GM12878 (cell line): Measurements from ENCODE around the gene AKAP12. TPM values are rescaled to one million over a fixed set of nuclear protein-coding genes. Genes with fewer than 3 reads are reported as not detected.

Source experiments
- ATAC-seq: fragments of 200-7000 bp; cut with Tn5 transposase; 3 replicates; pipeline ENCODE4 v1.9.1; 2020; ENCODE audit warnings: mild to moderate bottlenecking, moderate library complexity
- BruUV-seq: library from RNA; stranded (reverse); fragments of 400-500 nt; replicated peaks from 2 replicates; lab custom pipeline; 2021; lab: Mats Ljungman, UMichigan
- CTCF ChIA-PET: fragments of 300-600 bp; sonication (Branson Sonifier 250); formaldehyde crosslinking; extraction: SDS; loops from one replicate; lab custom pipeline; 2021; ENCODE audit warnings: inconsistent platforms; lab: Yijun Ruan, JAX
- POLR2A ChIA-PET: fragments of 350-600 bp; formaldehyde crosslinking; extraction: SDS; loops from one replicate; lab custom pipeline; 2021; ENCODE audit warnings: inconsistent platforms; lab: Charles Lee
- RAD21 ChIA-PET: fragments of 300-600 bp; sonication (Branson Sonifier 250); formaldehyde crosslinking; loops from one replicate; lab custom pipeline; 2023; ENCODE audit warnings: antibody characterized with exemption; ENCODE audit not compliant: unreplicated experiment; lab: Charles Lee
- SMC1A ChIA-PET: fragments of 300-600 bp; sonication (Branson Sonifier 250); formaldehyde crosslinking; loops from one replicate; lab custom pipeline; 2023; ENCODE audit not compliant: unreplicated experiment, uncharacterized antibody; lab: Charles Lee
- DNase-seq: peaks from one replicate; pipeline ENCODE4 v3.0.0-alpha.2; 2011; ENCODE audit warnings: low read depth, low spot score
- FAIRE-seq: peaks from 3 replicates; lab custom pipeline; 2011; peaks lifted over from hg19 to GRCh38; lab: Jason Lieb, UNC
- H2AFZ ChIP-seq: 2 replicates; pipeline ENCODE4 v1.6.0; 2011; ENCODE audit warnings: low read depth, low read length, control low read depth; ENCODE audit not compliant: control insufficient read depth
- H3K27ac ChIP-seq: 2 replicates; pipeline ENCODE4 v1.5.1; 2011; ENCODE audit warnings: control low read depth; ENCODE audit not compliant: control insufficient read depth, insufficient read depth
- H3K27me3 ChIP-seq, 2 experiments: replicated peaks in 1 of 2; 2 replicates each; pipeline versions ENCODE4 v1.6.0 to v1.6.1; 2011; ENCODE audit warnings: low read length in 1 of 2; ENCODE audit not compliant: control insufficient read depth in 2 of 2, insufficient read depth in 2 of 2
- H3K36me3 ChIP-seq, 2 experiments: 2 replicates each; pipeline ENCODE4 v1.5.1; 2011; ENCODE audit warnings: low read length in 1 of 2; ENCODE audit not compliant: control insufficient read depth in 2 of 2, insufficient read depth in 2 of 2
- H3K4me1 ChIP-seq: 2 replicates; pipeline ENCODE4 v1.6.1; 2011; ENCODE audit warnings: mild to moderate bottlenecking, low read length, moderate library complexity, mixed read lengths; ENCODE audit not compliant: control insufficient read depth, insufficient read depth
- H3K4me2 ChIP-seq: 2 replicates; pipeline ENCODE4 v1.6.0; 2011; ENCODE audit warnings: control low read depth; ENCODE audit not compliant: control insufficient read depth, insufficient read depth
- H3K4me3 ChIP-seq: fragments of 200-600 bp; sonication (generic); 2 replicates; pipeline ENCODE4 v1.5.1; 2016
- H3K79me2 ChIP-seq: 2 replicates; pipeline ENCODE4 v1.6.0; 2011; ENCODE audit warnings: low read length; ENCODE audit not compliant: control insufficient read depth, insufficient read depth
- H3K9ac ChIP-seq: 2 replicates; pipeline ENCODE4 v1.8.0; 2011; ENCODE audit warnings: low read length, control low read depth, mixed read lengths; ENCODE audit not compliant: control insufficient read depth, insufficient read depth
- H3K9me3 ChIP-seq: replicated peaks from 3 replicates; pipeline ENCODE4 v1.5.1; 2011; ENCODE audit warnings: mild to moderate bottlenecking, low read length; ENCODE audit not compliant: control insufficient read depth, insufficient read depth
- H4K20me1 ChIP-seq: 2 replicates; pipeline ENCODE4 v1.6.0; 2011; ENCODE audit not compliant: control insufficient read depth, insufficient read depth
- ASH2L ChIP-seq: fragments of 300-600, 200-600 bp; sonication (generic); IDR thresholded peaks from 2 replicates; pipeline ENCODE4 v1.6.1; 2017; ENCODE audit warnings: low read depth, mild to moderate bottlenecking, borderline replicate concordance
- CBX5 ChIP-seq: sonication (generic); IDR thresholded peaks from 2 replicates; pipeline ENCODE4 v1.6.1; 2016; ENCODE audit warnings: low read depth, moderate library complexity, mild to moderate bottlenecking, inconsistent platforms
- EGR1 ChIP-seq, 2 experiments: IDR thresholded peaks; 1 replicate in 1 of 2; 2 replicates in 1 of 2; pipeline ENCODE4 v1.6.1; 2011 to 2012; ENCODE audit warnings: low read depth in 2 of 2, low read length in 2 of 2, borderline replicate concordance in 1 of 2, mild to moderate bottlenecking in 1 of 2, moderate library complexity in 1 of 2
- FOXM1 ChIP-seq: IDR thresholded peaks from 2 replicates; pipeline ENCODE4 v1.6.1; 2012; ENCODE audit warnings: low read depth, mild to moderate bottlenecking, inconsistent platforms, low read length, moderate library complexity
- HCFC1 ChIP-seq: fragments of 150-350 bp; IDR thresholded peaks from 2 replicates; pipeline ENCODE4 v1.6.1; 2014; ENCODE audit warnings: low read length
- HDAC2 ChIP-seq: fragments of 200-600 bp; sonication (generic); IDR thresholded peaks from 2 replicates; pipeline ENCODE4 v1.6.1; 2017
- LARP7 ChIP-seq: fragments of 450-650 bp; IDR thresholded peaks from 2 replicates; pipeline ENCODE4 v1.6.1; 2017; ENCODE audit warnings: mild to moderate bottlenecking
- MTA3 ChIP-seq: IDR thresholded peaks from 2 replicates; pipeline ENCODE4 v1.6.1; 2012; ENCODE audit warnings: low read length, inconsistent platforms, borderline replicate concordance
- RAD51 ChIP-seq: fragments of 450-650 bp; IDR thresholded peaks from 2 replicates; pipeline ENCODE4 v1.6.1; 2016; ENCODE audit warnings: moderate library complexity, mild to moderate bottlenecking, inconsistent platforms
- SIN3A ChIP-seq: IDR thresholded peaks from 2 replicates; pipeline ENCODE4 v1.6.1; 2012; ENCODE audit warnings: low read depth, low read length, improper control_type of control experiment
- SMAD1 ChIP-seq: fragments of 450-650 bp; IDR thresholded peaks from 2 replicates; pipeline ENCODE4 v1.6.1; 2018; ENCODE audit warnings: mild to moderate bottlenecking, low read depth; ENCODE audit not compliant: partially characterized antibody
- SRF ChIP-seq, 2 experiments: IDR thresholded peaks; 2 replicates each; pipeline ENCODE4 v1.6.1; 2011; ENCODE audit warnings: low read depth in 2 of 2, low read length in 2 of 2, mild to moderate bottlenecking in 1 of 2, moderate library complexity in 1 of 2
- WGBS: methylation state at CpG from one replicate; pipeline ENCODE4 v1.1.6; 2016; ENCODE audit warnings: low lambda C conversion rate; ENCODE audit not compliant: insufficient replicate concordance, insufficient coverage; ENCODE audit errors: missing lambda C conversion rate; 5-methylcytosine and 5-hydroxymethylcytosine counted together
- in situ Hi-C: fragments of 300-500 bp; cut with MboI; formaldehyde crosslinking; loops from 9 replicates; pipeline ENCODE4 v1.14.3; 2018; ENCODE audit warnings: mixed read lengths
- intact Hi-C: fragments of 100-400 bp; cut with micrococcal nuclease; formaldehyde crosslinking; loops from one replicate; pipeline ENCODE4 v1.14.2; 2022; ENCODE audit not compliant: unreplicated experiment
- polyA plus RNA-seq, 11 experiments: library from polyadenylated mRNA; depleted of rRNA in 4 of 11; unstranded in 6 of 11; stranded (reverse) in 5 of 11; fragments of >200 nt; fragmentation: Nextera tagmentation in 4 of 11; fragmentation: Illumina TruSeq in 1 of 11; extraction: Ambion mirVana in 4 of 11; extraction: Trizol in 1 of 11; gene quantifications; 1 replicate in 1 of 11; 2 replicates in 10 of 11; pipeline versions ENCODE4 v1.2.1 to v1.2.3, GENCODE V29; 2011 to 2016; ENCODE audit warnings: inconsistent platforms in 2 of 11, missing spikeins in 2 of 11, low read depth in 1 of 11
- total RNA-seq, 4 experiments: library from RNA; depleted of rRNA in 3 of 4; stranded (reverse); fragments of >200 nt in 3 of 4; fragmentation: Illumina TruSeq in 1 of 4; extraction: Trizol in 1 of 4; gene quantifications; 2 replicates each; pipeline versions ENCODE4 v1.2.1 to v1.2.3, GENCODE V29; 2013 to 2021
- TF ChIP-seq, protein P1 (sequence below): fragments of 450-650 bp; formaldehyde crosslinking; IDR thresholded peaks from 2 replicates; pipeline ENCODE4 v1.4.0; 2020; ENCODE audit warnings: mild to moderate bottlenecking, moderate library complexity
- TF ChIP-seq, protein P2 (sequence below): IDR thresholded peaks from 2 replicates; pipeline ENCODE4 v1.6.1; 2012; ENCODE audit warnings: low read depth, low read length, improper control_type of control experiment
- TF ChIP-seq, protein P3 (sequence below): fragments of 450-650 bp; IDR thresholded peaks from 2 replicates; pipeline ENCODE4 v1.6.1; 2016; ENCODE audit warnings: mild to moderate bottlenecking
- TF ChIP-seq, protein P4 (sequence below): fragments of 150-350 bp; IDR thresholded peaks from 2 replicates; pipeline ENCODE4 v1.6.1; 2016; ENCODE audit warnings: low read depth, low read length

Gene AKAP12
- total and polyA plus RNA-seq, 10 of the 15 experiments (the other 5 are each of a cell fraction or from before 2014, with no cell fraction given): under 0.01 to 0.72 (median 0.06) TPM; not detected in 4

DNA sequence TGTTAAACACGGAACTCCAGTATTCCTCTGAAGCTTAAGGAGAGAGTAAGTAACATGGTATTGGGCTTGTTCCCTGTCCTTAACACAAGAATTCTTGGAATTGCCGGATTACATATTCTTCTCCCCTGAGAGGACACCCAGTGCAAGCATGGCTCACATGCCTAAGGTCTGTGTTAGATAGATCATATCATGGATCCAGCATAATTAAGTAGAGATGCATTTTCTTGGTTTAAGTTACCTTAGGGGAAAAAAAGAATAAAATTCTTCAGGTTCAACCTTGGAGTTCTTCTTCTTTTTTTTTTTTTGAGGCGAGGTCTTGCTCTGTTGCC lies 53.9 kb downstream of the AKAP12 start (continued):
- TF ChIP-seq LARP7 (no peak), SIN3A (no peak), ASH2L (no peak)

DNA sequence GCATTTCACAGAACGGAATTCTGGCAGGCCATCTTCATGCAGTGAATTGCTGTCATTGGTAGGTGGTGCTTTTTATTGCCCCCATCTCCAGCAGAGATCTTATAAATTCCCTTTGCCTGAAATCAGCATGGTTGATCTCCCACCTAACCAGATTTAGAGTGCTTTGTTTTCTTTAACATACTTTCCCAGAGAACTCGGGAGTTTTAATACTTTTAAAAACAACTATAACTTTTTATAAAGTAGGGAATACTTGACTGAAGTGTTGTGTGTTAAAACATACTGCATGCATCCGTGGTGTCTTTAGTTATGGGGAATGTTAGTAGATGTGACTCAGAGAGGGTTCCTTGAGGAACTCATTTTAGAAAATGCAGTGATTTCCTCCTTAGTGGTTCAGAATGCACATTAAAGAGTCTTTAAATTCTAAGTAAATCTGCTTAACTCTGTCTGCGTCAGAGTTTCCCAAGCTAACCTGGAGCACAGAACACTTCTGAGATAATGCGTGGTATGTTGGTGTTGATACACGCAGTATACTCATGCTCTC lies 54.9 kb downstream of the AKAP12 start:
- Histone ChIP-seq H3K36me3 (no peaks in the 10 kb centered on the region), H3K27me3 (peaks cover 2 to 3% of the 10 kb centered on the region in 2 experiments; a peak in 2 of 4 replicates), H3K4me3 (no peak overlapping the region), H3K79me2 (no peaks in the 10 kb centered on the region), H3K4me1 (no peaks in the 10 kb centered on the region), H2AFZ (no peak overlapping the region), H3K4me2 (no peak overlapping the region), H3K9ac (no peak overlapping the region), H4K20me1 (no peaks in the 10 kb centered on the region; the same call in 1 of the 2 replicates), H3K27ac (no peak overlapping the region), H3K9me3 (no peaks in the 10 kb centered on the region; the same call in 2 of the 3 replicates)
- ChIA-PET CTCF (interaction anchor here (1.4 to 1.7 kb wide), 2 partner anchors 10 to 30 kb away, joined by 3 to 5 read pairs; no protein-coding TSS in a partner anchor), SMC1A (no interaction called here), POLR2A (no interaction called here), RAD21 (no interaction called here)
- no peak for FAIRE-seq
- intact Hi-C loops (no loop called here), in situ Hi-C loops (no loop called here)
- no peak for ATAC-seq
- 47% methylated on average over 6 of the region's 6 CpGs for WGBS
- DNase-seq: no peak
- no TSS peak for BruUV-seq
- no peak for TF ChIP-seq LARP7
- TF ChIP-seq, protein P1, sequence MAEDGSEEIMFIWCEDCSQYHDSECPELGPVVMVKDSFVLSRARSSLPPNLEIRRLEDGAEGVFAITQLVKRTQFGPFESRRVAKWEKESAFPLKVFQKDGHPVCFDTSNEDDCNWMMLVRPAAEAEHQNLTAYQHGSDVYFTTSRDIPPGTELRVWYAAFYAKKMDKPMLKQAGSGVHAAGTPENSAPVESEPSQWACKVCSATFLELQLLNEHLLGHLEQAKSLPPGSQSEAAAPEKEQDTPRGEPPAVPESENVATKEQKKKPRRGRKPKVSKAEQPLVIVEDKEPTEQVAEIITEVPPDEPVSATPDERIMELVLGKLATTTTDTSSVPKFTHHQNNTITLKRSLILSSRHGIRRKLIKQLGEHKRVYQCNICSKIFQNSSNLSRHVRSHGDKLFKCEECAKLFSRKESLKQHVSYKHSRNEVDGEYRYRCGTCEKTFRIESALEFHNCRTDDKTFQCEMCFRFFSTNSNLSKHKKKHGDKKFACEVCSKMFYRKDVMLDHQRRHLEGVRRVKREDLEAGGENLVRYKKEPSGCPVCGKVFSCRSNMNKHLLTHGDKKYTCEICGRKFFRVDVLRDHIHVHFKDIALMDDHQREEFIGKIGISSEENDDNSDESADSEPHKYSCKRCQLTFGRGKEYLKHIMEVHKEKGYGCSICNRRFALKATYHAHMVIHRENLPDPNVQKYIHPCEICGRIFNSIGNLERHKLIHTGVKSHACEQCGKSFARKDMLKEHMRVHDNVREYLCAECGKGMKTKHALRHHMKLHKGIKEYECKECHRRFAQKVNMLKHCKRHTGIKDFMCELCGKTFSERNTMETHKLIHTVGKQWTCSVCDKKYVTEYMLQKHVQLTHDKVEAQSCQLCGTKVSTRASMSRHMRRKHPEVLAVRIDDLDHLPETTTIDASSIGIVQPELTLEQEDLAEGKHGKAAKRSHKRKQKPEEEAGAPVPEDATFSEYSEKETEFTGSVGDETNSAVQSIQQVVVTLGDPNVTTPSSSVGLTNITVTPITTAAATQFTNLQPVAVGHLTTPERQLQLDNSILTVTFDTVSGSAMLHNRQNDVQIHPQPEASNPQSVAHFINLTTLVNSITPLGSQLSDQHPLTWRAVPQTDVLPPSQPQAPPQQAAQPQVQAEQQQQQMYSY (CRISPR knock-in tag): no peak
- TF ChIP-seq HCFC1: no peak
- no peak for TF ChIP-seq EGR1 (IDR thresholded peaks at IDR 0.05; ENCODE audit: borderline replicate concordance in 1 of 2, low read depth in 2 of 2, low read length in 2 of 2)
- TF ChIP-seq SRF (IDR thresholded peaks at IDR 0.05; ENCODE audit: low read depth in 2 of 2, low read length in 2 of 2): no peak
- no peak for TF ChIP-seq HDAC2
- no peak for TF ChIP-seq RAD51
- no peak for TF ChIP-seq FOXM1
- TF ChIP-seq, protein P2, sequence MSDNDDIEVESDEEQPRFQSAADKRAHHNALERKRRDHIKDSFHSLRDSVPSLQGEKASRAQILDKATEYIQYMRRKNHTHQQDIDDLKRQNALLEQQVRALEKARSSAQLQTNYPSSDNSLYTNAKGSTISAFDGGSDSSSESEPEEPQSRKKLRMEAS: no peak
- TF ChIP-seq, protein P3, sequence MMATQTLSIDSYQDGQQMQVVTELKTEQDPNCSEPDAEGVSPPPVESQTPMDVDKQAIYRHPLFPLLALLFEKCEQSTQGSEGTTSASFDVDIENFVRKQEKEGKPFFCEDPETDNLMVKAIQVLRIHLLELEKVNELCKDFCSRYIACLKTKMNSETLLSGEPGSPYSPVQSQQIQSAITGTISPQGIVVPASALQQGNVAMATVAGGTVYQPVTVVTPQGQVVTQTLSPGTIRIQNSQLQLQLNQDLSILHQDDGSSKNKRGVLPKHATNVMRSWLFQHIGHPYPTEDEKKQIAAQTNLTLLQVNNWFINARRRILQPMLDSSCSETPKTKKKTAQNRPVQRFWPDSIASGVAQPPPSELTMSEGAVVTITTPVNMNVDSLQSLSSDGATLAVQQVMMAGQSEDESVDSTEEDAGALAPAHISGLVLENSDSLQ: no peak
- TF ChIP-seq, protein P4, sequence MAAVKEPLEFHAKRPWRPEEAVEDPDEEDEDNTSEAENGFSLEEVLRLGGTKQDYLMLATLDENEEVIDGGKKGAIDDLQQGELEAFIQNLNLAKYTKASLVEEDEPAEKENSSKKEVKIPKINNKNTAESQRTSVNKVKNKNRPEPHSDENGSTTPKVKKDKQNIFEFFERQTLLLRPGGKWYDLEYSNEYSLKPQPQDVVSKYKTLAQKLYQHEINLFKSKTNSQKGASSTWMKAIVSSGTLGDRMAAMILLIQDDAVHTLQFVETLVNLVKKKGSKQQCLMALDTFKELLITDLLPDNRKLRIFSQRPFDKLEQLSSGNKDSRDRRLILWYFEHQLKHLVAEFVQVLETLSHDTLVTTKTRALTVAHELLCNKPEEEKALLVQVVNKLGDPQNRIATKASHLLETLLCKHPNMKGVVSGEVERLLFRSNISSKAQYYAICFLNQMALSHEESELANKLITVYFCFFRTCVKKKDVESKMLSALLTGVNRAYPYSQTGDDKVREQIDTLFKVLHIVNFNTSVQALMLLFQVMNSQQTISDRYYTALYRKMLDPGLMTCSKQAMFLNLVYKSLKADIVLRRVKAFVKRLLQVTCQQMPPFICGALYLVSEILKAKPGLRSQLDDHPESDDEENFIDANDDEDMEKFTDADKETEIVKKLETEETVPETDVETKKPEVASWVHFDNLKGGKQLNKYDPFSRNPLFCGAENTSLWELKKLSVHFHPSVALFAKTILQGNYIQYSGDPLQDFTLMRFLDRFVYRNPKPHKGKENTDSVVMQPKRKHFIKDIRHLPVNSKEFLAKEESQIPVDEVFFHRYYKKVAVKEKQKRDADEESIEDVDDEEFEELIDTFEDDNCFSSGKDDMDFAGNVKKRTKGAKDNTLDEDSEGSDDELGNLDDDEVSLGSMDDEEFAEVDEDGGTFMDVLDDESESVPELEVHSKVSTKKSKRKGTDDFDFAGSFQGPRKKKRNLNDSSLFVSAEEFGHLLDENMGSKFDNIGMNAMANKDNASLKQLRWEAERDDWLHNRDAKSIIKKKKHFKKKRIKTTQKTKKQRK: no peak
- TF ChIP-seq CBX5: no peak
- TF ChIP-seq MTA3: no peak
- no peak for TF ChIP-seq SMAD1
